OCI-LY7 (cell line): ENCODE measurements around the gene TBC1D4. TPM values are rescaled to one million over a fixed set of nuclear protein-coding genes. Genes with fewer than 3 reads are reported as not detected.
"Not testable (repeated sequence)": the region's sequence is repeated elsewhere in the genome, so short reads cannot be mapped to it uniquely, and the experiment has no call there.

Experiments used
- BruUV-seq: library from RNA; stranded (reverse); fragments of 400-500 nt; replicated peaks from 2 replicates; lab custom pipeline; 2021; lab: Mats Ljungman, UMichigan
- CTCF ChIA-PET: fragments of 300-600 bp; sonication (Branson Sonifier 250); formaldehyde crosslinking; loops from one replicate; lab custom pipeline; 2022; ENCODE audit warnings: antibody characterized with exemption; ENCODE audit not compliant: unreplicated experiment; lab: Charles Lee
- POLR2A ChIA-PET: fragments of 300-600 bp; sonication (Branson Sonifier 250); formaldehyde crosslinking; loops from one replicate; lab custom pipeline; 2022; ENCODE audit warnings: antibody characterized with exemption; lab: Charles Lee
- DNase-seq: peaks from one replicate; pipeline ENCODE4 v3.0.0-alpha.2; 2015; ENCODE audit warnings: low spot score
- H2AFZ ChIP-seq: fragments of 200-600 bp; sonication (generic), shearing (Covaris generic); 2 replicates; pipeline ENCODE4 v1.6.1; 2014; ENCODE audit warnings: mild to moderate bottlenecking, antibody characterized with exemption, low read length, moderate library complexity
- H3K27ac ChIP-seq: fragments of 200-600 bp; sonication (generic); 2 replicates; pipeline ENCODE4 v1.5.1; 2014; ENCODE audit warnings: mixed run types, low read depth, mild to moderate bottlenecking, moderate library complexity, low read length, inconsistent platforms; ENCODE audit not compliant: poor library complexity, severe bottlenecking
- H3K36me3 ChIP-seq: fragments of 200-600 bp; sonication (generic); 2 replicates; pipeline ENCODE4 v1.6.1; 2014; ENCODE audit warnings: mild to moderate bottlenecking, antibody characterized with exemption, low read length, moderate library complexity, mixed read lengths; ENCODE audit not compliant: insufficient read depth
- H3K4me1 ChIP-seq: fragments of 200-600 bp; sonication (generic); 2 replicates; pipeline ENCODE4 v1.5.1; 2014; ENCODE audit warnings: mild to moderate bottlenecking, low read length; ENCODE audit not compliant: insufficient read depth, poor library complexity, severe bottlenecking
- H3K4me2 ChIP-seq: fragments of 200-600 bp; sonication (generic); 2 replicates; pipeline ENCODE4 v1.6.1; 2014; ENCODE audit warnings: mild to moderate bottlenecking, low read length
- H3K4me3 ChIP-seq: fragments of 200-600 bp; sonication (generic); 2 replicates; pipeline ENCODE4 v1.5.1; 2014; ENCODE audit warnings: mild to moderate bottlenecking, low read depth, low read length; ENCODE audit not compliant: poor library complexity, severe bottlenecking
- H3K79me2 ChIP-seq: fragments of 200-600 bp; sonication (generic); 2 replicates; pipeline ENCODE4 v1.6.1; 2016; ENCODE audit warnings: low read depth, mild to moderate bottlenecking, low read length, moderate library complexity, mixed read lengths; ENCODE audit not compliant: insufficient read depth
- H3K9me2 ChIP-seq: fragments of 200-600 bp; sonication (generic); 2 replicates; pipeline ENCODE4 v1.6.1; 2016; ENCODE audit warnings: mild to moderate bottlenecking, low read length, mixed read lengths; ENCODE audit not compliant: insufficient read depth
- H3K9me3 ChIP-seq: fragments of 200-600 bp; sonication (generic); 2 replicates; pipeline ENCODE4 v1.6.1; 2014; ENCODE audit warnings: mild to moderate bottlenecking, mixed run types, low read length, mixed read lengths
- H4K20me1 ChIP-seq: fragments of 200-600 bp; sonication (generic); 2 replicates; pipeline ENCODE4 v1.6.1; 2014; ENCODE audit warnings: mild to moderate bottlenecking, antibody characterized with exemption, low read length, moderate library complexity, mixed read lengths; ENCODE audit not compliant: insufficient read depth
- EZH2phosphoT487 ChIP-seq: fragments of 200-600 bp; sonication (generic); IDR thresholded peaks from 2 replicates; pipeline ENCODE4 v1.6.1; 2018; ENCODE audit warnings: low read depth, borderline replicate concordance, mild to moderate bottlenecking, mixed run types, antibody characterized with exemption, low read length, moderate library complexity, mixed read lengths
- intact Hi-C: fragments of 100-400 bp; cut with micrococcal nuclease; formaldehyde crosslinking; loops from one replicate; pipeline ENCODE4 v1.10.0; 2022; ENCODE audit not compliant: unreplicated experiment
- total RNA-seq, 2 experiments: library from RNA; depleted of rRNA in 1 of 2; stranded (reverse); fragments of >200 nt in 1 of 2; shearing (Covaris generic) in 1 of 2; gene quantifications; 2 replicates each; pipeline ENCODE4 v1.2.3, GENCODE V29; 2014 to 2022
- TF ChIP-seq, protein P1 (sequence below): fragments of 200-600 bp; sonication (generic); conservative IDR thresholded peaks from 2 replicates; pipeline ENCODE4 v1.5.1; 2014; ENCODE audit warnings: mild to moderate bottlenecking, antibody characterized with exemption, low read length, moderate library complexity, mixed read lengths

The TBC1D4 gene
- total RNA-seq, 2 experiments from 2014 or later = 21.7 to 24.3 TPM

DNA sequence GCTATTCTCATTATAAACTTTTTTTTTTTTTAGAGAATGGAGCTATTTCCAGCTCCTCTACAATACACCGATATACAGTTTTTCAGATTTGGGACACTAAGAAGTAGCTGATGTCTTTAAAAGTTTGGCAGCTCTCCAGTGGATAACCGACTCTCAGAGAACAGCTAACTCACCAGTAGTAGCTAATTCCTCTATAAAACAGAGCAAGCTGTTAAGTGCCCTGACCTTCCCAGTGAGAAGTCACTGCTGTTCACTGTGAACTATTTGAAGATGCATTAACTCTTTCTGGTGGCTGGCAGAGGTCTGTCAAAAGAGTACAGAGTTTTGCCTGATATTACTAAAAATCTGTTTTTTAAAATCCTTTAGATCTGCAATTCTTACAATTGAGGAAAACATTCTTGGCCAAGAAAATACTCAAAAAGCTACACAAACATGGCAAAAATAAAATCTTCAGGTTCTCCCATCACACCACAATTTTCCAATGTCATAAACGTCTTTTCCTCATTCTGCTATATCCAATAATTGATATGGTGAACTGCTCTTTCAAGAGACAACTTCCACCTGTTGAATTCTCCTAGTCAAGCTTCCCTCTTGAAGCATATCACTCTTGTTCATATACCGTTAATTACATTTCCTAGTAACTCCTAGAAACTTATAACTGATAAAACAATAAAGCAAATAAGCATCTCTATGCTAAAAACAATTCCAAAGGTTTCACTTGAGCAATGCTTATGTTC, 44.2 kb downstream of the TBC1D4 start:
- no TSS peak for BruUV-seq
- Histone ChIP-seq H4K20me1 (no peaks in the 10 kb centered on the region), H3K4me1 (peaks cover 6% of the 10 kb centered on the region), H3K9me2 (no peaks in the 10 kb centered on the region), H3K4me3 (no peak overlapping the region), H3K27ac (no peak overlapping the region), H3K4me2 (no peak overlapping the region), H3K36me3 (peaks cover 7% of the 10 kb centered on the region; the same call in 1 of the 2 replicates), H2AFZ (no peak overlapping the region), H3K79me2 (peaks cover 4% of the 10 kb centered on the region), H3K9me3 (peaks cover 9% of the 10 kb centered on the region)
- DNase-seq = no peak
- TF ChIP-seq EZH2phosphoT487 = no peak
- POLR2A ChIA-PET = interaction anchor here (0.8 to 2.1 kb wide), 5 partner anchors 9 to 36 kb away, joined by 3 to 8 read pairs (median 4); no protein-coding TSS in a partner anchor
- intact Hi-C loops = no loop called here
- CTCF ChIA-PET = interaction anchor here (0.6 kb wide), 1 partner anchor 10 kb away, joined by 3 read pairs; no protein-coding TSS in a partner anchor

DNA sequence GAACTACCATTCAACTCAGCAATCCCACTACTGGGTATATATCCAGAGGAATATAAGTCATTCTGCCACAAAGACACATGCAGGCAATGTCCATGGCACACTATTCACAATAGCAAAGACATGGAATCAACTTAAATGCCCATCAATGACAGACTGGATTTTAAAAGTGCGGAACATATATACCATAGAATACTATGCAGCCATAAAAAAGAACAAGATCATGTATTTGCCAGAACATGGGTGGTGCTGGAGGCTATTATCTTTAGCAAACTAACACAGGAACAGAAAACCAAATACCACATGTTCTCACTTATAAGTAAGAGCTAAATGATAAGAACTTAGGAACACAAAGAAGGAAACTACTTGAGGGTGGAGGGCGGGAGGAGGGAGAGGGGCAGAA, 47.8 kb downstream of the TBC1D4 start:
- peaks cover 41% of the 10 kb centered on the region for H3K4me1 ChIP-seq
- H3K4me2 ChIP-seq, H2AFZ ChIP-seq, H3K9me2 ChIP-seq, H4K20me1 ChIP-seq, H3K36me3 ChIP-seq, BruUV-seq, H3K27ac ChIP-seq, intact Hi-C loops, H3K9me3 ChIP-seq, DNase-seq, H3K4me3 ChIP-seq: not testable (repeated sequence)
- ChIA-PET POLR2A (interaction anchor here (0.6 to 1.1 kb wide), 2 partner anchors 9 to 205 kb away, joined by 3 read pairs; no protein-coding TSS in a partner anchor), CTCF (interaction anchor here (0.6 kb wide), 1 partner anchor 845 kb away, joined by 3 read pairs; no protein-coding TSS in a partner anchor)
- peaks cover 29% of the 10 kb centered on the region; the same call in 1 of the 2 replicates for H3K79me2 ChIP-seq

DNA sequence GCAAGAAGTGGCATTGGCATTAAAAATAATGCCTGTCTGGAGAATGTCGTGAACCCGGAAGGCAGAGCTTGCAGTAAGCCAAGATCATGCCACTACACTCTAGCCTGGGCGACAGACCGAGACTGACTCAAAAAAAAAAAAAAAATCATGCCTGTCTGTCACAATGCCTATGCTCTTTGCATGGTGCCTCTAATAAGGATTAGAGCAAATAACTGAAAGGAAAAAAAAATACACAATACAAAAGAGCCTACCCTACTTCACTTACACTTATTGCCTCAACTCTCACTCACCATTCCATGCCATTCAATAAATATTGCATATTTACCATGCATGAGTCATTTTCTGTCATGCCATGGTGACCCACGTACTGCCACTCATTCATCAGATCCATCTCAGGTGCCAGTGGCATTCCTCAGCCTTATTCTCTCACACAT, 49.1 kb downstream of the TBC1D4 start:
- no peak for DNase-seq
- H2AFZ ChIP-seq = peak overlapping the region; percentile 14; the same call in 1 of the 2 replicates
- no peak overlapping the region for H3K4me3 ChIP-seq
- peaks cover 9% of the 10 kb centered on the region for H3K9me3 ChIP-seq
- intact Hi-C loops = no loop called here
- no peaks in the 10 kb centered on the region for H4K20me1 ChIP-seq
- peaks cover 54% of the 10 kb centered on the region for H3K4me1 ChIP-seq
- H3K4me2 ChIP-seq = peak overlapping the region; percentile 48
- no peak overlapping the region for H3K27ac ChIP-seq
- no peak for TF ChIP-seq EZH2phosphoT487
- TF ChIP-seq, protein P1, sequence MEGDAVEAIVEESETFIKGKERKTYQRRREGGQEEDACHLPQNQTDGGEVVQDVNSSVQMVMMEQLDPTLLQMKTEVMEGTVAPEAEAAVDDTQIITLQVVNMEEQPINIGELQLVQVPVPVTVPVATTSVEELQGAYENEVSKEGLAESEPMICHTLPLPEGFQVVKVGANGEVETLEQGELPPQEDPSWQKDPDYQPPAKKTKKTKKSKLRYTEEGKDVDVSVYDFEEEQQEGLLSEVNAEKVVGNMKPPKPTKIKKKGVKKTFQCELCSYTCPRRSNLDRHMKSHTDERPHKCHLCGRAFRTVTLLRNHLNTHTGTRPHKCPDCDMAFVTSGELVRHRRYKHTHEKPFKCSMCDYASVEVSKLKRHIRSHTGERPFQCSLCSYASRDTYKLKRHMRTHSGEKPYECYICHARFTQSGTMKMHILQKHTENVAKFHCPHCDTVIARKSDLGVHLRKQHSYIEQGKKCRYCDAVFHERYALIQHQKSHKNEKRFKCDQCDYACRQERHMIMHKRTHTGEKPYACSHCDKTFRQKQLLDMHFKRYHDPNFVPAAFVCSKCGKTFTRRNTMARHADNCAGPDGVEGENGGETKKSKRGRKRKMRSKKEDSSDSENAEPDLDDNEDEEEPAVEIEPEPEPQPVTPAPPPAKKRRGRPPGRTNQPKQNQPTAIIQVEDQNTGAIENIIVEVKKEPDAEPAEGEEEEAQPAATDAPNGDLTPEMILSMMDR = no peak
- ChIA-PET POLR2A (interaction anchor here (0.6 to 2.3 kb wide), 4 partner anchors 10 to 59 kb away, joined by 4 to 10 read pairs (median 4); no protein-coding TSS in a partner anchor), CTCF (interaction anchor here (1.3 kb wide), 1 partner anchor 59 kb away, joined by 3 read pairs; no protein-coding TSS in a partner anchor)
- no peaks in the 10 kb centered on the region for H3K9me2 ChIP-seq
- peaks cover 7% of the 10 kb centered on the region; the same call in 1 of the 2 replicates for H3K36me3 ChIP-seq
- H3K79me2 ChIP-seq = peaks cover 42% of the 10 kb centered on the region; the same call in 1 of the 2 replicates
- no TSS peak for BruUV-seq
